GM23338 (cell line): ENCODE results near the gene PYY. TPM values are rescaled to one million over a fixed set of nuclear protein-coding genes. Genes with fewer than 3 reads are reported as not detected.

Source experiments
- ATAC-seq: fragments of 200-7000 bp; cut with Tn5 transposase; 3 replicates; pipeline ENCODE4 v1.9.1; 2020
- DNase-seq: peaks from one replicate; pipeline ENCODE4 v3.0.0-alpha.2; 2015; ENCODE audit warnings: low spot score
- H2AFZ ChIP-seq: fragments of 200-600 bp; sonication (generic); 2 replicates; pipeline ENCODE4 v1.8.0; 2016; ENCODE audit warnings: antibody characterized with exemption, mild to moderate bottlenecking, moderate library complexity
- H3F3A ChIP-seq: fragments of 200-600 bp; sonication (generic); replicated peaks from 2 replicates; pipeline ENCODE4 v1.8.0; 2017; ENCODE audit warnings: antibody characterized with exemption, mixed run types, low read depth
- H3K27ac ChIP-seq: fragments of 200-600 bp; sonication (generic); 2 replicates; pipeline ENCODE4 v1.6.1; 2016; ENCODE audit warnings: low read depth
- H3K27me3 ChIP-seq: fragments of 200-600 bp; sonication (generic); 2 replicates; pipeline ENCODE4 v1.8.0; 2016; ENCODE audit warnings: mild to moderate bottlenecking, mixed run types, moderate library complexity; ENCODE audit not compliant: insufficient read depth
- H3K36me3 ChIP-seq: fragments of 200-600 bp; sonication (generic); 2 replicates; pipeline ENCODE4 v1.8.0; 2016; ENCODE audit warnings: mild to moderate bottlenecking; ENCODE audit not compliant: insufficient read depth
- H3K4me1 ChIP-seq: fragments of 200-600 bp; sonication (generic); 2 replicates; pipeline ENCODE4 v1.8.0; 2016; ENCODE audit warnings: mild to moderate bottlenecking, moderate library complexity; ENCODE audit not compliant: insufficient read depth
- H3K4me2 ChIP-seq: fragments of 200-600 bp; sonication (generic); 2 replicates; pipeline ENCODE4 v1.7.1; 2017; ENCODE audit warnings: mixed run types
- H3K4me3 ChIP-seq: fragments of 200-600 bp; sonication (generic); 2 replicates; pipeline ENCODE4 v1.6.1; 2016; ENCODE audit warnings: mixed run types
- H3K79me2 ChIP-seq: fragments of 200-600 bp; sonication (generic); replicated peaks from 2 replicates; pipeline ENCODE4 v1.8.0; 2017; ENCODE audit warnings: mild to moderate bottlenecking; ENCODE audit not compliant: insufficient read depth
- H3K9me2 ChIP-seq: fragments of 200-600 bp; sonication (generic); 2 replicates; pipeline ENCODE4 v1.8.0; 2017; ENCODE audit not compliant: insufficient read depth
- H4K20me1 ChIP-seq: fragments of 200-600 bp; sonication (generic); replicated peaks from 2 replicates; pipeline ENCODE4 v1.8.0; 2017; ENCODE audit warnings: mild to moderate bottlenecking; ENCODE audit not compliant: insufficient read depth
- H3K27ac Mint-ChIP-seq: 2 replicates; pipeline ENCODE4 v1.8.0; 2020; ENCODE audit warnings: inconsistent platforms, mild to moderate bottlenecking, moderate library complexity, mixed read lengths
- H3K27me3 Mint-ChIP-seq: 3 replicates; pipeline ENCODE4 v1.8.0; 2022; ENCODE audit warnings: low read depth, mild to moderate bottlenecking, moderate library complexity, mixed read lengths, inconsistent platforms; ENCODE audit not compliant: insufficient read depth, poor library complexity
- H3K36me3 Mint-ChIP-seq: 3 replicates; pipeline ENCODE4 v1.8.0; 2021; ENCODE audit warnings: low read depth, mild to moderate bottlenecking, inconsistent platforms, moderate library complexity, mixed read lengths
- H3K4me1 Mint-ChIP-seq: 3 replicates; pipeline ENCODE4 v1.8.0; 2020; ENCODE audit warnings: mild to moderate bottlenecking, inconsistent platforms, mixed read lengths
- H3K4me3 Mint-ChIP-seq: 3 replicates; pipeline ENCODE4 v1.8.0; 2021; ENCODE audit warnings: moderate library complexity, mild to moderate bottlenecking, inconsistent platforms, mixed read lengths
- H3K9me3 Mint-ChIP-seq: 3 replicates; pipeline ENCODE4 v1.8.0; 2020; ENCODE audit warnings: moderate library complexity, mild to moderate bottlenecking, inconsistent platforms, mixed read lengths
- CREB1 ChIP-seq: fragments of 250-450 bp; sonication (Bioruptor Pico); IDR thresholded peaks from 2 replicates; pipeline ENCODE4 v1.5.0; 2020; ENCODE audit warnings: low read depth, mild to moderate bottlenecking, moderate library complexity
- EZH2phosphoT487 ChIP-seq: fragments of 200-600 bp; sonication (generic); IDR thresholded peaks from one replicate; pipeline ENCODE4 v1.8.1; 2018; ENCODE audit warnings: antibody characterized with exemption; ENCODE audit not compliant: unreplicated experiment
- JUNB ChIP-seq: IDR thresholded peaks from one replicate; pipeline ENCODE4 v1.6.1; 2016; ENCODE audit warnings: antibody characterized with exemption; ENCODE audit not compliant: unreplicated experiment
- NANOG ChIP-seq: IDR thresholded peaks from 2 replicates; pipeline ENCODE4 v1.6.1; 2016; ENCODE audit warnings: antibody characterized with exemption, borderline replicate concordance
- POLR2AphosphoS5 ChIP-seq: IDR thresholded peaks from 2 replicates; pipeline ENCODE4 v1.6.1; 2016; ENCODE audit warnings: antibody characterized with exemption, low read depth
- STAT1 ChIP-seq: IDR thresholded peaks from one replicate; pipeline ENCODE4 v1.6.1; 2016; ENCODE audit warnings: antibody characterized with exemption; ENCODE audit not compliant: unreplicated experiment
- ZNF331 ChIP-seq: fragments of 250-450 bp; sonication (Bioruptor Pico); IDR thresholded peaks from 2 replicates; pipeline ENCODE4 v1.5.0; 2020; ENCODE audit warnings: low read depth, mild to moderate bottlenecking, moderate library complexity
- polyA plus RNA-seq: library from polyadenylated mRNA; unstranded; fragments of >200 nt; fragmentation: Nextera tagmentation; extraction: Ambion mirVana; gene quantifications from 2 replicates; pipeline ENCODE4 v1.2.1, GENCODE V29; 2016
- total RNA-seq: library from RNA; depleted of rRNA; stranded (reverse); fragments of >200 nt; shearing (Covaris generic); gene quantifications from 2 replicates; pipeline ENCODE4 v1.2.3, GENCODE V29; 2014; rRNA removed

PYY gene
- total and polyA plus RNA-seq, 2 experiments from 2014 or later: 0.56 to 8.5 TPM

- no peaks in the 10 kb centered on the region for H3F3A ChIP-seq
- H3K4me1 ChIP-seq: peaks cover 33% of the 10 kb centered on the region
- no peaks in the 10 kb centered on the region for H3K9me2 ChIP-seq
- H3K27ac ChIP-seq: no peak overlapping the region
- Mint-ChIP-seq H3K4me3 (peak overlapping the region; percentile 72), H3K9me3 (no peaks in the 10 kb centered on the region), H3K27me3 (peaks cover 35% of the 10 kb centered on the region), H3K36me3 (no peaks in the 10 kb centered on the region), H3K27ac (no peak overlapping the region), H3K4me1 (peaks cover 33% of the 10 kb centered on the region)
- H4K20me1 ChIP-seq: no peaks in the 10 kb centered on the region; the same call in 1 of the 2 replicates
- peak; percentile 75 for ATAC-seq
- peaks cover 57% of the 10 kb centered on the region for H3K27me3 ChIP-seq
- no peaks in the 10 kb centered on the region for H3K79me2 ChIP-seq
- DNase-seq: peak; percentile 96
- peak overlapping the region; percentile 99 for H3K4me2 ChIP-seq
- H3K36me3 ChIP-seq: no peaks in the 10 kb centered on the region
- H2AFZ ChIP-seq: peak overlapping the region; percentile 100
- TF ChIP-seq JUNB: no peak
- TF ChIP-seq ZNF331 (CRISPR knock-in tag): no peak
- TF ChIP-seq CREB1: peak; percentile 79
- TF ChIP-seq STAT1: no peak
- peak overlapping the region; percentile 90 for H3K4me3 ChIP-seq
Measured at GRCh38 chr17:43905985-43906852, 47.5 kb downstream of the PYY start.

GRCh38 chr17:43905400-43905984 is 48.2 kb downstream of the PYY start:
- Histone ChIP-seq H3K79me2 (no peaks in the 10 kb centered on the region), H2AFZ (peak overlapping the region; percentile 100), H3F3A (no peaks in the 10 kb centered on the region), H3K4me1 (peaks cover 37% of the 10 kb centered on the region), H3K36me3 (no peaks in the 10 kb centered on the region), H3K4me3 (peak overlapping the region; percentile 90), H3K4me2 (peak overlapping the region; percentile 99), H3K9me2 (no peaks in the 10 kb centered on the region), H3K27ac (no peak overlapping the region), H3K27me3 (peaks cover 59% of the 10 kb centered on the region), H4K20me1 (no peaks in the 10 kb centered on the region; the same call in 1 of the 2 replicates)
- Mint-ChIP-seq H3K4me1 (peaks cover 40% of the 10 kb centered on the region), H3K9me3 (no peaks in the 10 kb centered on the region), H3K27ac (no peak overlapping the region), H3K27me3 (peaks cover 41% of the 10 kb centered on the region), H3K36me3 (no peaks in the 10 kb centered on the region), H3K4me3 (peak overlapping the region; percentile 72)
- ATAC-seq: no peak
- TF ChIP-seq NANOG: no peak
- TF ChIP-seq STAT1: no peak
- no peak for TF ChIP-seq EZH2phosphoT487
- TF ChIP-seq ZNF331 (CRISPR knock-in tag): no peak
- no peak for TF ChIP-seq JUNB
- TF ChIP-seq POLR2AphosphoS5: no peak
- peak; percentile 51 for DNase-seq

Other genes starting within 250 kb of the PYY start
- 0.31 TPM in 1 of 2 replicates, not detected in the other for gene SOST, start 195.1 kb downstream of the PYY start, total RNA-seq
- gene SOST, start 195.1 kb downstream of the PYY start, polyA plus RNA-seq: not detected in 2 replicates
- 17.5 and 22.1 TPM in 2 replicates for gene DUSP3, start 175.0 kb downstream of the PYY start, total RNA-seq
- 14.7 and 15.4 TPM in 2 replicates for gene DUSP3, start 175.0 kb downstream of the PYY start, polyA plus RNA-seq
- 0.07 and 0.12 TPM in 2 replicates for gene CFAP97D1, start 173.5 kb downstream of the PYY start, total RNA-seq
- gene CFAP97D1, start 173.5 kb downstream of the PYY start, polyA plus RNA-seq: 0.10 TPM in 1 of 2 replicates, not detected in the other
- gene MPP3, start 120.8 kb downstream of the PYY start, total RNA-seq: 4.2 and 6.6 TPM in 2 replicates
- gene MPP3, start 120.8 kb downstream of the PYY start, polyA plus RNA-seq: 5.6 and 7.4 TPM in 2 replicates
- not detected in 2 replicates for gene CD300LG, start 106.8 kb downstream of the PYY start, total RNA-seq
- gene CD300LG, start 106.8 kb downstream of the PYY start, polyA plus RNA-seq: not detected in 2 replicates
- gene MPP2, start 46.4 kb downstream of the PYY start, total RNA-seq: 20.7 and 21.0 TPM in 2 replicates
- gene MPP2, start 46.4 kb downstream of the PYY start, polyA plus RNA-seq: 7.2 and 7.8 TPM in 2 replicates
- gene PPY, start 11.5 kb downstream of the PYY start, total RNA-seq: not detected in 2 replicates
- 0.94 TPM in 1 of 2 replicates, not detected in the other for gene PPY, start 11.5 kb downstream of the PYY start, polyA plus RNA-seq
- gene NAGS, start 50.7 kb upstream of the PYY start, total RNA-seq: 7.2 and 7.7 TPM in 2 replicates
- 4.1 and 4.2 TPM in 2 replicates for gene NAGS, start 50.7 kb upstream of the PYY start, polyA plus RNA-seq
- gene TMEM101, start 61.0 kb upstream of the PYY start, total RNA-seq: 31.6 and 38.4 TPM in 2 replicates
- gene TMEM101, start 61.0 kb upstream of the PYY start, polyA plus RNA-seq: 15.9 and 19.7 TPM in 2 replicates
- 64.4 and 72.7 TPM in 2 replicates for gene LSM12, start 112.7 kb upstream of the PYY start, total RNA-seq
- 226 and 241 TPM in 2 replicates for gene LSM12, start 112.7 kb upstream of the PYY start, polyA plus RNA-seq
- 110 and 112 TPM in 2 replicates for gene G6PC3, start 116.8 kb upstream of the PYY start, total RNA-seq
- 143 and 154 TPM in 2 replicates for gene G6PC3, start 116.8 kb upstream of the PYY start, polyA plus RNA-seq
- 71.1 and 86.9 TPM in 2 replicates for gene HDAC5, start 169.7 kb upstream of the PYY start, total RNA-seq
- 16.9 TPM in 2 replicates for gene HDAC5, start 169.7 kb upstream of the PYY start, polyA plus RNA-seq
- 17.0 and 19.0 TPM in 2 replicates for gene HROB, start 188.0 kb upstream of the PYY start, total RNA-seq
- gene HROB, start 188.0 kb upstream of the PYY start, polyA plus RNA-seq: 9.3 TPM in 2 replicates
- not detected in 2 replicates for gene ASB16, start 216.8 kb upstream of the PYY start, total RNA-seq
- gene ASB16, start 216.8 kb upstream of the PYY start, polyA plus RNA-seq: 0.21 and 0.47 TPM in 2 replicates
- gene TMUB2, start 233.0 kb upstream of the PYY start, total RNA-seq: 15.9 and 20.8 TPM in 2 replicates
- 16.5 and 17.0 TPM in 2 replicates for gene TMUB2, start 233.0 kb upstream of the PYY start, polyA plus RNA-seq
- gene ATXN7L3, start 245.9 kb upstream of the PYY start, total RNA-seq: 79.3 and 95.0 TPM in 2 replicates
- gene ATXN7L3, start 245.9 kb upstream of the PYY start, polyA plus RNA-seq: 20.3 and 20.6 TPM in 2 replicates